Middle frontal gyrus (tissue), 1 donor: ENCODE data around the gene CADM2.
"Not testable (repeated sequence)": the region's sequence is repeated elsewhere in the genome, so short reads cannot be mapped to it uniquely, and the experiment has no call there.

Source experiments
- DNase-seq: peaks from one replicate; pipeline ENCODE4 v3.0.0-alpha.2; 2015; ENCODE audit warnings: low spot score; ENCODE audit errors: extremely low spot score

Gene CADM2

GRCh38 chr3:85455561-85456200, 496.9 kb downstream of the CADM2 start:
- no peak for DNase-seq

DNA sequence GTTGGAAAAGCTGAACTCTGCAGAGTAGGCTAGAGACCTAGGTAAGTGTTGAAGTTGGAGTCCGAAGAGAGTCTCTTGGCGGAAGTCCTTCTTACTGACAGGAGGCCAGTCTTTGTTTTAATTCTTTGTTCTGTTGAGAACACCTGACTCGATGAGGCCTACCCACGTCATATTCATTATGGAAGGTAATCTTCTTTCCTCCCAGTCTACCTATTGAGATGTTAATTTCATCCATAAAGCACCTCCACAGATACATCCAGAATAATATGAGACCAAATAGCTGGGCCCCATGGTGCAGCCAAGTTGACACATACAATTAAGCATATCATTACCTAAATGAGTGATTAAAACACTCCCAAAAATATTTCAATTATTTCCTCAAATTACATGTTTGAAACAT, 515.5 kb downstream of the CADM2 start:
- DNase-seq, result no peak

GRCh38 chr3:85475346-85475745, 516.6 kb downstream of the CADM2 start:
- DNase-seq, result no peak

DNA sequence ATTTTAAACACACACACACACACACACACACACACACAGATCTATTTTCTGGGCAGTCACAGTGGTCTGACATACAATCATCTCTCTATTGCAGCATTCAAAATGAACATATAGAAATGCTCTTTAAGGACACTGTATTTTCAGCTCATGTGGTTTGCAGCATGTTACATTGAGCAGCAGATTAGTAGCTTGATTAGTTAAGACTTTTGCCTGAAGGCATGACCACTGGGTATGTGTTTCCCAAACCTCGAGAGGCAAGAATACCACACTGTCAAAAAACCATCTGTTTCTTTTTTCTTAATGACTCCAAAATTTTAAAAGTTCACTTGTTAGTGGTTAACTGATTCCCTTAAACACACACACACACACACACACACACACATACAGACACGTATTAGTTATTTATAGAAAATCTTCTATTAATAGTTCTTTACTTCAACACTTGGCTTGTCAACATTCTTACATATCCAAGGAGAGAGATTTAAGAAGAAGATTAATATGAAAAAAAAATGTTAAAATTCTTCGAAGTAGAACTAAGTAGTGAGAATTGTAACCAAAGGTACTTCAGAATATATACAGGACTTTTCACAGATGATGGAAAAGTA, 518.2 kb downstream of the CADM2 start:
- no peak for DNase-seq

GRCh38 chr3:85481411-85482212, 522.8 kb downstream of the CADM2 start:
- DNase-seq, result no peak

DNA sequence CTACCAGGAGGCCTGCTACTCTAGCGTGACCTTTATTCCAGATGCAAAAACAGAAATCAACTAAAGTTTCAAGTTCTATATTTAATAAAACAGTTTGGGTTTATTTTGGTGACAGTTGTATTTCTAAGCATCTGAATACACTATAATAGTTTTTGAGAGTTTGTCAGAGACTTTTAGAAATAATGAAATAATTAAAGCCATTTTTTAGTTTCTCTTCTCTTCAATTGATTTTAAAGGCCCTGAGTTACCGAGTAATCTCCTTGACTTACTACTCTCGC, 523.4 kb downstream of the CADM2 start:
- DNase-seq, result no peak

- DNase-seq, result no peak
Observed at GRCh38 chr3:85483986-85484385, 525.2 kb downstream of the CADM2 start.

DNA sequence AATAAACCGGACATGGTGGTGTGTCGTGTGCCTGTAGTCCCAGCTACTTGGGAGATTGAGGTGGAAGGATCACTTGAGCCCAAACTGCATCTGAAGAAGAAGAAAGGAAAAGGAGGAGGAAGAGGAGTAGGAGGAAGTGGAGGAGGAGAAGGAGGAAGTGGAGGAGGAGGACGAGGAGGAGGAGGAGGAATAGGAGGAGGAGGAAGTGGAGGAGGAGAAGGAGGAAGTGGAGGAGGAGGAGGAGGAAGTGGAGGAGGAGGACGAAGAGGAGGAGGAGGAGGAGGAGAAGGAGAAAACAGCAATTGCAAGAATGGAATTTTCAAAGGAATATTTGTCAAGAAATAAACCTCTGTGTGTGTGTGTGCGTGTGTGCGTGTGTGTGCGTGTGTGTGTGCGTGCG, 528.6 kb downstream of the CADM2 start:
- DNase-seq, result no peak

GRCh38 chr3:85495602-85496001, 536.8 kb downstream of the CADM2 start:
- DNase-seq, result no peak

- DNase-seq, result no peak
Observed at GRCh38 chr3:85498177-85498576, 539.4 kb downstream of the CADM2 start.

GRCh38 chr3:85502148-85502875, 543.5 kb downstream of the CADM2 start:
- DNase-seq, result no peak

DNA sequence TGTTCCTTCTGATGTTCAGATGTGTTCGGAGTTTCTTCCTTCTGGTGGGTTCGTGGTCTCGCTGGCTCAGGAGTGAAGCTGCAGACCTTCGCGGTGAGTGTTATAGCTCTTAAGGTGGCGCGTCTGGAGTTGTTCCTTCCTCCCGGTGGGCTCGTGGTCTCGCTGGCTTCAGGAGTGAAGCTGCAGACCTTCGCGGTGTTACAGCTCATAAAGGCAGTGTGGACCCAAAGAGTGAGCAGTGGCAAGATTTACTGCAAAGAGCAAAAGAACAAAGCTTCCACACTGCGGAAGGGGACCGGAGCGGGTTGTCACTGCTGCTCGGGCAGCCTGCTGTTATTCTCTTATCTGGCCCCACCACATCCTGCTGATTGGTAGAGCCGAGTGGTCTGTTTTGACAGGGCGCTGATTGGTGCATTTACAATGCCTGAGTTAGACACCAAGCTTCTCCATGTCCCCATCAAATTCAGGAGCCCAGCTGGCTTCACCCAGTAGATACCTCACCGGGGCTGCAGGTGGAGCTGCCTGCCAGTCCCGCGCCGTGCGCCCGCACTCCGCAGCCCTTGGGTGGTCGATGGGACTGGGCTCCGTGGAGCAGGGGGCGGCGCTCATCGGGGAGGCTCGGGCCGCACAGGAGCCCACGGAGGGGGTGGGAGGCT, 545.5 kb downstream of the CADM2 start:
- DNase-seq, result not testable (repeated sequence)

DNA sequence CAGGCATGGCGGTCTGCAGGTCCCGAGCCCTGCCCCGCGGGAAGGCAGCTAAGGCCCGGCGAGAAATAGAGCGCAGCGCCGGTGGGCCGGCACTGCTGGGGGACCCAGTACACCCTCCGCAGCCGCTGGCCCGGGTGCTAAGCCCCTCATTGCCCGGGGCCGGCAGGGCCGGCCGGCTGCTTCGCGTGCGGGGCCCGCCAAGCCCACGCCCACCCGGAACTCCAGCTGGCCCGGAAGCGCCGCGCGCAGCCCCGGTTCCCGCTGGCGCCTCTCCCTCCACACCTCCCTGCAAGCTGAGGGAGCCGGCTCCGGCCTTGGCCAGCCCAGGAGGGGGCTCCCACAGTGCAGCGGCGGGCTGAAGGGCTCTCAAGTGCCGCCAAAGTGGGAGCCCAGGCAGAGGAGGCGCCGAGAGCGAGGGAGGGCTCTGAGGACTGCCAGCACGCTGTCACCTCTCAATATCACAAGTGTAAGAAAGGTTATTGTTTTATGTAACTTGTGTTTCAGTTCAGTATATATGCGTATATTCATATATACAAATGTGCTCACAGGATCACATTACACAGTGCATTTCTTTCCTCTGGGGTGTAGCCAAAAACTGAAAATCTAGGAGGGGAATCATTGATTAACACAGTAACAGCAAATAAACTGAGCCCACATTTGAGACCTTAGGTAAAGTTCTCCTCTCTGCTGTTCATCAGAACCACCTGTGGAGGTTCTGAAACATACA, 546.2 kb downstream of the CADM2 start:
- not testable (repeated sequence) for DNase-seq

DNA sequence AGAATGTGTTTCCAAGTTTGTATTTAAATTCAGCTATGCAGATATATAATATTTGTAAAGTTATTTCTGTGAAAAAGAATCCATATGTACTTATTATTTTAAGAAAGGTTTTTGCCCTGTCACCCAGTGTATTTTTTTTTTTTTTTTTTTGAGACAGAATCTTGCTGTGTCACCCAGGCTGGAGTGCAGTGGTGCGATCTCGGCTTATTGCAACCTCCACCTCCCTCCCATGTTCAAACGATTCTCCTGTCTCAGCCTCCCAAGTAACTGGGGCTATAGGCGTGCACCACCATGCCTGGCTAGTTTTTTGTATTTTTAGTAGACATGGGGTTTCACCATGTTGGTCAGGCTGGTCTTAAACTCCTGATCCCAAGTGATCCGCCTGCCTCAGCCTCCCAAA, 548.3 kb downstream of the CADM2 start:
- not testable (repeated sequence) for DNase-seq

DNA sequence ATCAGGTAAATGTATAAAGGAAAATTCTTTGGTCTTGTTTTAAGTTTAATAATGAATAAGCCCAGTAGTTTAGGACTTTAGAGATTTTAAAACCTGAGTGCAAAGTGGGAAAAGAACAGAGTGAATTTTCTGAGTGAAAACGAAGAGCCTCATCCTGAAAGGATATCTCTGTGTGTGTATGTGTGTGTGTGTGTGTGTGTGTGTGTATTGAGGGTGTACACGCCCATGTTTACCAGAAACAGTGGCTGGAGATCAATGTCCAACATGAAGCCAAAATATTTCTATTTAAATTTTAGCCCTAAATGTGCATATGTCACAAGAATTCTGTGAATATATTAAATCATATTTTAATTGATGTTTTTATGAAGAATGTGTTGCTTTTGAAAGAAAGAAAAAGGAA, 549.9 kb downstream of the CADM2 start:
- DNase-seq, result no peak

GRCh38 chr3:85516146-85516545, 557.4 kb downstream of the CADM2 start:
- no peak for DNase-seq

GRCh38 chr3:85524104-85524503, 565.3 kb downstream of the CADM2 start:
- no peak for DNase-seq

- DNase-seq, result no peak
Observed at GRCh38 chr3:85525264-85525663, 566.5 kb downstream of the CADM2 start.

GRCh38 chr3:85533586-85533985, 574.8 kb downstream of the CADM2 start:
- no peak for DNase-seq

- DNase-seq, result no peak
Observed at GRCh38 chr3:85535517-85535916, 576.7 kb downstream of the CADM2 start.

DNA sequence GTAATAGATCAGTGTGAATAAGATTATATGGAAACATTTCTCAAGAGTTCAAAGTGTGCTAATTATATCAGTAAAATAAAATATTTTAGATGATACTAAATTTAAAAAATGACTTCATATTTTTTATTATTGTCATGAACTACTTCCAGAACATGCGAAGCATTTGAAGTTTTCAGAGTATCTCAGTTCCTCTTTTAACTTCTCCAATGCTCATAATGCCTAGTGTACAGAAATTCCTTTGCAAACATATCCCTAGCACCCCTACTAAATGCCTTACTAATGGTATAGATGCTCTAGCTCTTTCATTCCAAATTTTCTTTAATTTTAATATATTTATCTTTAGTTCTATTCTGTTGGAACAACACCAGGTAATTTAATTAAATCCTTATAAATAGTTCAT, 580.4 kb downstream of the CADM2 start:
- DNase-seq, result no peak
